GM23338 (cell line): Measurements from ENCODE around the gene SIL1. TPM values are rescaled to one million over a fixed set of nuclear protein-coding genes. Genes with fewer than 3 reads are reported as not detected.

ENCODE experiments used
- ATAC-seq: fragments of 200-7000 bp; cut with Tn5 transposase; 3 replicates; pipeline ENCODE4 v1.9.1; 2020
- DNase-seq: peaks from one replicate; pipeline ENCODE4 v3.0.0-alpha.2; 2015; ENCODE audit warnings: low spot score
- H2AFZ ChIP-seq: fragments of 200-600 bp; sonication (generic); 2 replicates; pipeline ENCODE4 v1.8.0; 2016; ENCODE audit warnings: antibody characterized with exemption, mild to moderate bottlenecking, moderate library complexity
- H3F3A ChIP-seq: fragments of 200-600 bp; sonication (generic); replicated peaks from 2 replicates; pipeline ENCODE4 v1.8.0; 2017; ENCODE audit warnings: antibody characterized with exemption, mixed run types, low read depth
- H3K27ac ChIP-seq: fragments of 200-600 bp; sonication (generic); 2 replicates; pipeline ENCODE4 v1.6.1; 2016; ENCODE audit warnings: low read depth
- H3K27me3 ChIP-seq: fragments of 200-600 bp; sonication (generic); 2 replicates; pipeline ENCODE4 v1.8.0; 2016; ENCODE audit warnings: mild to moderate bottlenecking, mixed run types, moderate library complexity; ENCODE audit not compliant: insufficient read depth
- H3K36me3 ChIP-seq: fragments of 200-600 bp; sonication (generic); 2 replicates; pipeline ENCODE4 v1.8.0; 2016; ENCODE audit warnings: mild to moderate bottlenecking; ENCODE audit not compliant: insufficient read depth
- H3K4me1 ChIP-seq: fragments of 200-600 bp; sonication (generic); 2 replicates; pipeline ENCODE4 v1.8.0; 2016; ENCODE audit warnings: mild to moderate bottlenecking, moderate library complexity; ENCODE audit not compliant: insufficient read depth
- H3K4me2 ChIP-seq: fragments of 200-600 bp; sonication (generic); 2 replicates; pipeline ENCODE4 v1.7.1; 2017; ENCODE audit warnings: mixed run types
- H3K4me3 ChIP-seq: fragments of 200-600 bp; sonication (generic); 2 replicates; pipeline ENCODE4 v1.6.1; 2016; ENCODE audit warnings: mixed run types
- H3K79me2 ChIP-seq: fragments of 200-600 bp; sonication (generic); replicated peaks from 2 replicates; pipeline ENCODE4 v1.8.0; 2017; ENCODE audit warnings: mild to moderate bottlenecking; ENCODE audit not compliant: insufficient read depth
- H3K9me2 ChIP-seq: fragments of 200-600 bp; sonication (generic); 2 replicates; pipeline ENCODE4 v1.8.0; 2017; ENCODE audit not compliant: insufficient read depth
- H4K20me1 ChIP-seq: fragments of 200-600 bp; sonication (generic); replicated peaks from 2 replicates; pipeline ENCODE4 v1.8.0; 2017; ENCODE audit warnings: mild to moderate bottlenecking; ENCODE audit not compliant: insufficient read depth
- H3K27ac Mint-ChIP-seq: 2 replicates; pipeline ENCODE4 v1.8.0; 2020; ENCODE audit warnings: inconsistent platforms, mild to moderate bottlenecking, moderate library complexity, mixed read lengths
- H3K27me3 Mint-ChIP-seq: 3 replicates; pipeline ENCODE4 v1.8.0; 2022; ENCODE audit warnings: low read depth, mild to moderate bottlenecking, moderate library complexity, mixed read lengths, inconsistent platforms; ENCODE audit not compliant: insufficient read depth, poor library complexity
- H3K36me3 Mint-ChIP-seq: 3 replicates; pipeline ENCODE4 v1.8.0; 2021; ENCODE audit warnings: low read depth, mild to moderate bottlenecking, inconsistent platforms, moderate library complexity, mixed read lengths
- H3K4me1 Mint-ChIP-seq: 3 replicates; pipeline ENCODE4 v1.8.0; 2020; ENCODE audit warnings: mild to moderate bottlenecking, inconsistent platforms, mixed read lengths
- H3K4me3 Mint-ChIP-seq: 3 replicates; pipeline ENCODE4 v1.8.0; 2021; ENCODE audit warnings: moderate library complexity, mild to moderate bottlenecking, inconsistent platforms, mixed read lengths
- H3K9me3 Mint-ChIP-seq: 3 replicates; pipeline ENCODE4 v1.8.0; 2020; ENCODE audit warnings: moderate library complexity, mild to moderate bottlenecking, inconsistent platforms, mixed read lengths
- CREB1 ChIP-seq: fragments of 250-450 bp; sonication (Bioruptor Pico); IDR thresholded peaks from 2 replicates; pipeline ENCODE4 v1.5.0; 2020; ENCODE audit warnings: low read depth, mild to moderate bottlenecking, moderate library complexity
- EZH2 ChIP-seq: fragments of 200-600 bp; sonication (generic); IDR thresholded peaks from one replicate; pipeline ENCODE4 v1.8.0; 2017; ENCODE audit warnings: antibody characterized with exemption, mild to moderate bottlenecking, low read depth; ENCODE audit not compliant: unreplicated experiment
- EZH2phosphoT487 ChIP-seq: fragments of 200-600 bp; sonication (generic); IDR thresholded peaks from one replicate; pipeline ENCODE4 v1.8.1; 2018; ENCODE audit warnings: antibody characterized with exemption; ENCODE audit not compliant: unreplicated experiment
- JUNB ChIP-seq: IDR thresholded peaks from one replicate; pipeline ENCODE4 v1.6.1; 2016; ENCODE audit warnings: antibody characterized with exemption; ENCODE audit not compliant: unreplicated experiment
- NANOG ChIP-seq: IDR thresholded peaks from 2 replicates; pipeline ENCODE4 v1.6.1; 2016; ENCODE audit warnings: antibody characterized with exemption, borderline replicate concordance
- POLR2AphosphoS5 ChIP-seq: IDR thresholded peaks from 2 replicates; pipeline ENCODE4 v1.6.1; 2016; ENCODE audit warnings: antibody characterized with exemption, low read depth
- STAT1 ChIP-seq: IDR thresholded peaks from one replicate; pipeline ENCODE4 v1.6.1; 2016; ENCODE audit warnings: antibody characterized with exemption; ENCODE audit not compliant: unreplicated experiment
- ZNF114 ChIP-seq: fragments of 250-450 bp; sonication (Bioruptor Pico); IDR thresholded peaks from 2 replicates; pipeline ENCODE4 v1.5.0; 2020; ENCODE audit warnings: mild to moderate bottlenecking, moderate library complexity
- ZNF331 ChIP-seq: fragments of 250-450 bp; sonication (Bioruptor Pico); IDR thresholded peaks from 2 replicates; pipeline ENCODE4 v1.5.0; 2020; ENCODE audit warnings: low read depth, mild to moderate bottlenecking, moderate library complexity
- polyA plus RNA-seq: library from polyadenylated mRNA; unstranded; fragments of >200 nt; fragmentation: Nextera tagmentation; extraction: Ambion mirVana; gene quantifications from 2 replicates; pipeline ENCODE4 v1.2.1, GENCODE V29; 2016
- total RNA-seq: library from RNA; depleted of rRNA; stranded (reverse); fragments of >200 nt; shearing (Covaris generic); gene quantifications from 2 replicates; pipeline ENCODE4 v1.2.3, GENCODE V29; 2014
- TF ChIP-seq, protein P1 (sequence below): IDR thresholded peaks from one replicate; pipeline ENCODE4 v1.6.1; 2018; ENCODE audit warnings: antibody characterized with exemption; ENCODE audit not compliant: unreplicated experiment
- TF ChIP-seq, protein P2 (sequence below): IDR thresholded peaks from 2 replicates; pipeline ENCODE4 v1.6.1; 2016; ENCODE audit warnings: antibody characterized with exemption
- TF ChIP-seq, protein P3 (sequence below), 2 experiments: fragments of 200-600 bp in 1 of 2; sonication (generic) in 1 of 2; conservative IDR thresholded peaks; 2 replicates each; pipeline versions ENCODE4 v1.5.1 to v1.6.1; 2016 to 2017; ENCODE audit warnings: antibody characterized with exemption in 2 of 2, low read depth in 2 of 2, mild to moderate bottlenecking in 2 of 2, moderate library complexity in 1 of 2

Gene SIL1
- total and polyA plus RNA-seq, 2 experiments from 2014 or later: 5.5 to 5.9 TPM

DNA sequence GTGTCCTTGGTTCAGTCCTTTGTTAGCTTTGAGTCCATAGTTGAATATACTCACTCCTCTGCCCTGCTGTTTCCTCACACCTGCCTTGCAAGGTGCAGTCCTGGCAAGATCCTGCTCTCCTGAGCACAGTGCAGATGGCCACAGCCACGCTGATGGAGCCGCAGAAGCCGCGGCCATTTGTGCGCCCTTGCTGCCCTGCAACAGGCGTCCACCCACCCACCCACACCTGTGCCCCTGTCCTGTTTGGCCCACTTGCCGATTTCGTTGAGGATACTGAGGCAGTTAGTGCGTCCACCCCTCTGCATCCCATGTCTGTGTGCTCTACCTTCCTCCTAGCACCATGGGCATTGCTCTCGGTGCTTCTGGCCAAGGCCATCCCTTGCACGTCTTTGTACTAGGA lies 271.9 kb downstream of the SIL1 start (continued):
- TF ChIP-seq, protein P1, sequence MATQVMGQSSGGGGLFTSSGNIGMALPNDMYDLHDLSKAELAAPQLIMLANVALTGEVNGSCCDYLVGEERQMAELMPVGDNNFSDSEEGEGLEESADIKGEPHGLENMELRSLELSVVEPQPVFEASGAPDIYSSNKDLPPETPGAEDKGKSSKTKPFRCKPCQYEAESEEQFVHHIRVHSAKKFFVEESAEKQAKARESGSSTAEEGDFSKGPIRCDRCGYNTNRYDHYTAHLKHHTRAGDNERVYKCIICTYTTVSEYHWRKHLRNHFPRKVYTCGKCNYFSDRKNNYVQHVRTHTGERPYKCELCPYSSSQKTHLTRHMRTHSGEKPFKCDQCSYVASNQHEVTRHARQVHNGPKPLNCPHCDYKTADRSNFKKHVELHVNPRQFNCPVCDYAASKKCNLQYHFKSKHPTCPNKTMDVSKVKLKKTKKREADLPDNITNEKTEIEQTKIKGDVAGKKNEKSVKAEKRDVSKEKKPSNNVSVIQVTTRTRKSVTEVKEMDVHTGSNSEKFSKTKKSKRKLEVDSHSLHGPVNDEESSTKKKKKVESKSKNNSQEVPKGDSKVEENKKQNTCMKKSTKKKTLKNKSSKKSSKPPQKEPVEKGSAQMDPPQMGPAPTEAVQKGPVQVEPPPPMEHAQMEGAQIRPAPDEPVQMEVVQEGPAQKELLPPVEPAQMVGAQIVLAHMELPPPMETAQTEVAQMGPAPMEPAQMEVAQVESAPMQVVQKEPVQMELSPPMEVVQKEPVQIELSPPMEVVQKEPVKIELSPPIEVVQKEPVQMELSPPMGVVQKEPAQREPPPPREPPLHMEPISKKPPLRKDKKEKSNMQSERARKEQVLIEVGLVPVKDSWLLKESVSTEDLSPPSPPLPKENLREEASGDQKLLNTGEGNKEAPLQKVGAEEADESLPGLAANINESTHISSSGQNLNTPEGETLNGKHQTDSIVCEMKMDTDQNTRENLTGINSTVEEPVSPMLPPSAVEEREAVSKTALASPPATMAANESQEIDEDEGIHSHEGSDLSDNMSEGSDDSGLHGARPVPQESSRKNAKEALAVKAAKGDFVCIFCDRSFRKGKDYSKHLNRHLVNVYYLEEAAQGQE: no peak
- TF ChIP-seq, protein P2, sequence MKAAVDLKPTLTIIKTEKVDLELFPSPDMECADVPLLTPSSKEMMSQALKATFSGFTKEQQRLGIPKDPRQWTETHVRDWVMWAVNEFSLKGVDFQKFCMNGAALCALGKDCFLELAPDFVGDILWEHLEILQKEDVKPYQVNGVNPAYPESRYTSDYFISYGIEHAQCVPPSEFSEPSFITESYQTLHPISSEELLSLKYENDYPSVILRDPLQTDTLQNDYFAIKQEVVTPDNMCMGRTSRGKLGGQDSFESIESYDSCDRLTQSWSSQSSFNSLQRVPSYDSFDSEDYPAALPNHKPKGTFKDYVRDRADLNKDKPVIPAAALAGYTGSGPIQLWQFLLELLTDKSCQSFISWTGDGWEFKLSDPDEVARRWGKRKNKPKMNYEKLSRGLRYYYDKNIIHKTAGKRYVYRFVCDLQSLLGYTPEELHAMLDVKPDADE: no peak
- no peak for TF ChIP-seq NANOG
- no peak for TF ChIP-seq POLR2AphosphoS5

DNA sequence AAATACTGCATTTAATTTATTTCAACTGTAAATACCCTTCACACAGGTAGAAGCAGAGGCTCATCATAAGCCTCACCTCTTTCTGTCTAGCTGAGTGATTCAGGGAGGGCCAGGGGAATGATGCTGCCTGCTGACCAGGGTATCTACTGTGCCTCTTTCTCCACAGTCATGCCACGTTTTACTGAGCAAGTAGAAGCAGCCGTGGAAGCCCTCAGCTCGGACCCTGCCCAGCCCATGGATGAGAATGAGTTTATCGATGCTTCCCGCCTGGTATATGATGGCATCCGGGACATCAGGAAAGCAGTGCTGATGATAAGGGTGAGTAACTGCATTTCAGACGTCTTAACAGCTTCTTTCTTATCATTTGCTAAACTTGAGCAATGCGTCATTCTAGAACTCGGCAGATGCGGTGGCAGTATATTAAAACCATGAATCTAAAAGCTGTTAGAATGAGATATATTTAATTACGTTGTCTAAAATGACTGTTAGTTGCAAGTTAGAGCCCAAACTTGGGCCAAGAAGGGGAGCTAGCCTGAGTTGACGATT lies 273.0 kb downstream of the SIL1 start:
- no peak for DNase-seq
- H3K4me1 Mint-ChIP-seq: peaks cover 10% of the 10 kb centered on the region; the same call in 2 of the 3 replicates
- H4K20me1 ChIP-seq: no peaks in the 10 kb centered on the region; the same call in 1 of the 2 replicates
- peaks cover 10% of the 10 kb centered on the region; the same call in 1 of the 2 replicates for H3K79me2 ChIP-seq
- 0 out of 2 replicates have a peak, but pooled peaks cover 4% of the 10 kb centered on the region for H3F3A ChIP-seq
- no peak for ATAC-seq
- peaks cover 45% of the 10 kb centered on the region for H3K36me3 Mint-ChIP-seq
- no peak overlapping the region for H3K4me3 Mint-ChIP-seq
- H3K4me2 ChIP-seq: no peak overlapping the region
- no peaks in the 10 kb centered on the region for H3K4me1 ChIP-seq
- peaks cover 6% of the 10 kb centered on the region for H3K27me3 Mint-ChIP-seq
- H2AFZ ChIP-seq: no peak overlapping the region
- no peaks in the 10 kb centered on the region for H3K27me3 ChIP-seq
- H3K9me2 ChIP-seq: no peaks in the 10 kb centered on the region
- H3K9me3 Mint-ChIP-seq: no peaks in the 10 kb centered on the region
- peaks cover 19% of the 10 kb centered on the region for H3K36me3 ChIP-seq
- no peak overlapping the region for H3K27ac Mint-ChIP-seq
- H3K27ac ChIP-seq: no peak overlapping the region
- no peak overlapping the region for H3K4me3 ChIP-seq
- TF ChIP-seq CREB1 (CRISPR knock-in tag) (no peak), EZH2phosphoT487 (no peak), POLR2AphosphoS5 (no peak), EZH2 (no peak), STAT1 (no peak), ZNF331 (CRISPR knock-in tag) (no peak), JUNB (no peak), NANOG (no peak), ZNF114 (CRISPR knock-in tag) (no peak)
- TF ChIP-seq, protein P3, sequence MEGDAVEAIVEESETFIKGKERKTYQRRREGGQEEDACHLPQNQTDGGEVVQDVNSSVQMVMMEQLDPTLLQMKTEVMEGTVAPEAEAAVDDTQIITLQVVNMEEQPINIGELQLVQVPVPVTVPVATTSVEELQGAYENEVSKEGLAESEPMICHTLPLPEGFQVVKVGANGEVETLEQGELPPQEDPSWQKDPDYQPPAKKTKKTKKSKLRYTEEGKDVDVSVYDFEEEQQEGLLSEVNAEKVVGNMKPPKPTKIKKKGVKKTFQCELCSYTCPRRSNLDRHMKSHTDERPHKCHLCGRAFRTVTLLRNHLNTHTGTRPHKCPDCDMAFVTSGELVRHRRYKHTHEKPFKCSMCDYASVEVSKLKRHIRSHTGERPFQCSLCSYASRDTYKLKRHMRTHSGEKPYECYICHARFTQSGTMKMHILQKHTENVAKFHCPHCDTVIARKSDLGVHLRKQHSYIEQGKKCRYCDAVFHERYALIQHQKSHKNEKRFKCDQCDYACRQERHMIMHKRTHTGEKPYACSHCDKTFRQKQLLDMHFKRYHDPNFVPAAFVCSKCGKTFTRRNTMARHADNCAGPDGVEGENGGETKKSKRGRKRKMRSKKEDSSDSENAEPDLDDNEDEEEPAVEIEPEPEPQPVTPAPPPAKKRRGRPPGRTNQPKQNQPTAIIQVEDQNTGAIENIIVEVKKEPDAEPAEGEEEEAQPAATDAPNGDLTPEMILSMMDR (conservative IDR thresholded peaks at IDR 0.05; ENCODE audit: low read depth in 2 of 2): no peak
- TF ChIP-seq, protein P1: no peak
- TF ChIP-seq, protein P2: no peak
